Measurements from ENCODE around the gene DPT. TPM values are rescaled to one million over a fixed set of nuclear protein-coding genes. Genes with fewer than 3 reads are reported as not detected.

Gene DPT
- total and polyA plus RNA-seq, 2 donors (not counting 3 experiments of a cell fraction or from before 2014, with no cell fraction given) = not detected

- POLR2A ChIA-PET = no interaction called here
- H3K9ac ChIP-seq (replicated peaks; ENCODE audit: extremely low read depth, insufficient read depth, low read length) = no peak overlapping the region
- H3K9me3 ChIP-seq (replicated peaks; ENCODE audit: control insufficient read depth, insufficient read depth, low read length) = no peaks in the 10 kb centered on the region
- H3K27me3 ChIP-seq (ENCODE audit: control insufficient read depth in 2 of 2, insufficient read depth in 2 of 2, low read length in 2 of 2) = peaks cover 0 to 3% of the 10 kb centered on the region in 2 experiments
- dilution Hi-C loops (cut with MboI; ENCODE audit: extremely low pct_ligation_motif_present, low sequenced_read_pairs) = no loop called here
- DNase-seq (ENCODE audit: low read depth, low spot score) (no peak), FAIRE-seq (no peak)
- H3K79me2 ChIP-seq (ENCODE audit: control insufficient read depth, insufficient read depth, low read length) = no peaks in the 10 kb centered on the region
- no peak for TF ChIP-seq MYC (IDR thresholded peaks at IDR 0.05; ENCODE audit: low read depth, low read length)
- TF ChIP-seq CTCF (IDR thresholded peaks at IDR 0.05; ENCODE audit: extremely low read depth in 1 of 2, insufficient read depth in 1 of 2, low read depth in 1 of 2, low read length in 2 of 2) = no peak
- no peak for TF ChIP-seq GATA2 (IDR thresholded peaks at IDR 0.05; ENCODE audit: insufficient read depth, insufficient read length, low read depth, low read length)
- no peak for TF ChIP-seq FOS (IDR thresholded peaks at IDR 0.05; ENCODE audit: borderline replicate concordance, insufficient read depth, low read length)
- no peak for TF ChIP-seq POLR2A (IDR thresholded peaks at IDR 0.05; ENCODE audit: low read depth, low read length)
- no peak for TF ChIP-seq EZH2 (IDR thresholded peaks at IDR 0.05; ENCODE audit: borderline replicate concordance, low read depth, low read length, severe bottlenecking)
- TF ChIP-seq, protein P1, sequence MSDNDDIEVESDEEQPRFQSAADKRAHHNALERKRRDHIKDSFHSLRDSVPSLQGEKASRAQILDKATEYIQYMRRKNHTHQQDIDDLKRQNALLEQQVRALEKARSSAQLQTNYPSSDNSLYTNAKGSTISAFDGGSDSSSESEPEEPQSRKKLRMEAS (IDR thresholded peaks at IDR 0.05; ENCODE audit: insufficient read depth, insufficient read length) = no peak
- no peak for TF ChIP-seq JUN (IDR thresholded peaks at IDR 0.05; ENCODE audit: borderline replicate concordance, insufficient read depth, insufficient read length, low read depth)
- TF ChIP-seq POLR2AphosphoS5 (IDR thresholded peaks at IDR 0.05; ENCODE audit: insufficient read depth, low read depth, low read length) = no peak
- H3K9me1 ChIP-seq (replicated peaks; ENCODE audit: control insufficient read depth, extremely low read depth, insufficient read depth, low read length) = no peaks in the 10 kb centered on the region
- H4K20me1 ChIP-seq (replicated peaks; ENCODE audit: control insufficient read depth, extremely low read depth, insufficient read depth, low read length) = no peaks in the 10 kb centered on the region
- intact Hi-C loops (cut with micrococcal nuclease) = no loop called here
- BruUV-seq (replicated peaks) = no TSS peak
- H2AFZ ChIP-seq (ENCODE audit: low read depth, low read length) = no peak overlapping the region
- no peaks in the 10 kb centered on the region for H3K36me3 ChIP-seq (ENCODE audit: control insufficient read depth in 2 of 2, extremely low read depth in 1 of 2, insufficient read depth in 2 of 2, low read length in 2 of 2)
- no peak overlapping the region for H3K4me3 ChIP-seq (replicated peaks in 1 of 3; ENCODE audit: insufficient read depth in 1 of 3, low read depth in 1 of 3, low read length in 3 of 3)
- H3K4me1 ChIP-seq (ENCODE audit: control insufficient read depth, extremely low read depth, insufficient read depth, low read length) = no peaks in the 10 kb centered on the region
- no peak overlapping the region for H3K4me2 ChIP-seq (ENCODE audit: insufficient read depth, low read length)
- H3K27ac ChIP-seq (ENCODE audit: insufficient read depth, low read depth, low read length) = no peak overlapping the region
- CTCF ChIA-PET = interaction anchor here (1.4 to 2.4 kb wide), 2 partner anchors 16 to 695 kb away, joined by 4 to 8 read pairs; no protein-coding TSS in a partner anchor
These were observed 75.4 kb downstream of the DPT start for GRCh38 chr1:168653567-168653966.
